ENCODE results near the gene CAPS2. TPM values are rescaled to one million over a fixed set of nuclear protein-coding genes. Genes with fewer than 3 reads are reported as not detected.

The CAPS2 gene
- total and polyA plus RNA-seq, 9 of the 15 experiments (the other 6 are each of a cell fraction or from before 2014, with no cell fraction given), result 0.10 to 0.82 (median 0.47) TPM; not detected in 1

- Histone ChIP-seq H3K9me3 (replicated peaks; ENCODE audit: control insufficient read depth, insufficient read depth, low read depth, low read length) (no peaks in the 10 kb centered on the region), H3K27ac (ENCODE audit: extremely low read depth, low read depth, low read length) (no peak overlapping the region), H3K36me3 (ENCODE audit: control insufficient read depth, insufficient read depth, low read length) (no peaks in the 10 kb centered on the region), H3K4me3 (no peak overlapping the region), H3K9me1 (ENCODE audit: control insufficient read depth, insufficient read depth, low read length) (no peaks in the 10 kb centered on the region), H3K27me3 (ENCODE audit: control insufficient read depth in 2 of 2, insufficient read depth in 2 of 2, low read length in 2 of 2) (no peaks in the 10 kb centered on the region), H2AFZ (ENCODE audit: low read depth, low read length) (no peak overlapping the region), H3K79me2 (ENCODE audit: control insufficient read depth, insufficient read depth, low read length) (no peaks in the 10 kb centered on the region), H3K9ac (ENCODE audit: insufficient read depth in 1 of 2, low read depth in 2 of 2, low read length in 2 of 2) (no peak overlapping the region), H4K20me1 (replicated peaks; ENCODE audit: control insufficient read depth, insufficient read depth, low read length) (no peaks in the 10 kb centered on the region), H3K4me2 (ENCODE audit: insufficient read depth, low read length) (no peak overlapping the region), H3K4me1 (replicated peaks in 1 of 2; ENCODE audit: control insufficient read depth in 2 of 2, insufficient read depth in 2 of 2, low read length in 2 of 2) (no peaks in the 10 kb centered on the region)
- ATAC-seq (no peak), DNase-seq (ENCODE audit: extremely low read depth in 1 of 4, low spot score in 3 of 4) (no peak), FAIRE-seq (no peak)
- ChIA-PET CTCF (ENCODE audit: low intra/inter-chr PET ratio) (no interaction called here), POLR2A (no interaction called here)
- intact Hi-C loops (cut with micrococcal nuclease), result no loop called here
- TF ChIP-seq SMAD3 (CRISPR knock-in tag; conservative IDR thresholded peaks at IDR 0.05) (no peak), BRD4 (IDR thresholded peaks at IDR 0.05) (no peak), HDGF (IDR thresholded peaks at IDR 0.05) (no peak)
- WGBS (ENCODE audit: insufficient coverage, low coverage, missing lambda C conversion rate), result 0% methylated on average over 4 of the region's 4 CpGs
- BruUV-seq (replicated peaks), result no TSS peak
- in situ Hi-C loops (cut with MboI), result no loop called here
Measured at GRCh38 chr12:75270157-75270556, 60.0 kb downstream of the CAPS2 start.

GRCh38 chr12:75269209-75269608 is 60.9 kb downstream of the CAPS2 start:
- no peak overlapping the region for H2AFZ ChIP-seq (ENCODE audit: low read depth, low read length)
- no peaks in the 10 kb centered on the region; the same call in 1 of the 2 replicates for H3K9me3 ChIP-seq (replicated peaks; ENCODE audit: control insufficient read depth, insufficient read depth, low read depth, low read length)
- no peaks in the 10 kb centered on the region for H3K36me3 ChIP-seq (ENCODE audit: control insufficient read depth, insufficient read depth, low read length)
- BruUV-seq (replicated peaks), result no TSS peak
- H3K9me1 ChIP-seq (ENCODE audit: control insufficient read depth, insufficient read depth, low read length), result no peaks in the 10 kb centered on the region
- no peaks in the 10 kb centered on the region for H3K79me2 ChIP-seq (ENCODE audit: control insufficient read depth, insufficient read depth, low read length)
- H3K4me2 ChIP-seq (ENCODE audit: insufficient read depth, low read length), result no peak overlapping the region
- POLR2A ChIA-PET, result no interaction called here
- H3K4me1 ChIP-seq (replicated peaks in 1 of 2; ENCODE audit: control insufficient read depth in 2 of 2, insufficient read depth in 2 of 2, low read length in 2 of 2), result no peaks in the 10 kb centered on the region
- ATAC-seq, result no peak
- no peaks in the 10 kb centered on the region for H4K20me1 ChIP-seq (replicated peaks; ENCODE audit: control insufficient read depth, insufficient read depth, low read length)
- CTCF ChIA-PET (ENCODE audit: low intra/inter-chr PET ratio), result no interaction called here
- H3K9ac ChIP-seq (ENCODE audit: insufficient read depth in 1 of 2, low read depth in 2 of 2, low read length in 2 of 2), result no peak overlapping the region
- no peak overlapping the region for H3K27ac ChIP-seq (ENCODE audit: extremely low read depth, low read depth, low read length)
- no peak for DNase-seq (ENCODE audit: extremely low read depth in 1 of 4, low spot score in 3 of 4)
- in situ Hi-C loops (cut with MboI), result no loop called here
- 0% methylated on average over 2 of the region's 2 CpGs for WGBS (ENCODE audit: insufficient coverage, low coverage, missing lambda C conversion rate)
- FAIRE-seq, result no peak
- no peaks in the 10 kb centered on the region for H3K27me3 ChIP-seq (ENCODE audit: control insufficient read depth in 2 of 2, insufficient read depth in 2 of 2, low read length in 2 of 2)
- no peak overlapping the region for H3K4me3 ChIP-seq
- intact Hi-C loops (cut with micrococcal nuclease), result no loop called here
- TF ChIP-seq SP1 (CRISPR knock-in tag; IDR thresholded peaks at IDR 0.05) (no peak), SMAD2 (IDR thresholded peaks at IDR 0.05; ENCODE audit: low read depth, low read length) (no peak), BRD4 (IDR thresholded peaks at IDR 0.05) (no peak), MGA (IDR thresholded peaks at IDR 0.05) (no peak), RHOXF2B (CRISPR knock-in tag; conservative IDR thresholded peaks at IDR 0.05) (no peak)
